GM18907 (cell line): ENCODE measurements around the gene MAP7.
A peak's percentile ranks its signal among the peaks of the same experiment; 100 is the strongest.

Source experiments
- ATAC-seq: cut with Tn5 transposase; IDR thresholded peaks from one replicate; pipeline ENCODE4 v1.9.1; 2021; ENCODE audit warnings: mild to moderate bottlenecking, moderate library complexity; ENCODE audit not compliant: unreplicated experiment

Gene MAP7

GRCh38 chr6:136533487-136533886 is 16.7 kb downstream of the MAP7 start:
- ATAC-seq: no peak

- ATAC-seq: no peak
Measured at GRCh38 chr6:136532030-136532429, 18.2 kb downstream of the MAP7 start.

- no peak for ATAC-seq
Measured at GRCh38 chr6:136529710-136530109, 20.5 kb downstream of the MAP7 start.

- ATAC-seq: no peak
Measured at GRCh38 chr6:136528477-136528876, 21.7 kb downstream of the MAP7 start.

GRCh38 chr6:136527831-136528230 is 22.4 kb downstream of the MAP7 start:
- no peak for ATAC-seq

- no peak for ATAC-seq
Measured at GRCh38 chr6:136526937-136527336, 23.3 kb downstream of the MAP7 start.

GRCh38 chr6:136526196-136526930 is 23.9 kb downstream of the MAP7 start:
- ATAC-seq: peak; percentile 42

GRCh38 chr6:136525586-136526195 is 24.5 kb downstream of the MAP7 start:
- no peak for ATAC-seq

GRCh38 chr6:136524936-136525413 is 25.2 kb downstream of the MAP7 start:
- ATAC-seq: no peak

- no peak for ATAC-seq
Measured at GRCh38 chr6:136524339-136524935, 25.8 kb downstream of the MAP7 start.

GRCh38 chr6:136523196-136523595 is 27.0 kb downstream of the MAP7 start:
- ATAC-seq: no peak

- ATAC-seq: no peak
Measured at GRCh38 chr6:136522636-136523035, 27.6 kb downstream of the MAP7 start.

GRCh38 chr6:136521911-136522310 is 28.3 kb downstream of the MAP7 start:
- ATAC-seq: no peak

GRCh38 chr6:136521427-136521826 is 28.8 kb downstream of the MAP7 start:
- ATAC-seq: no peak

GRCh38 chr6:136520517-136520916 is 29.7 kb downstream of the MAP7 start:
- ATAC-seq: no peak

GRCh38 chr6:136517582-136517981 is 32.6 kb downstream of the MAP7 start:
- ATAC-seq: no peak

- no peak for ATAC-seq
Measured at GRCh38 chr6:136517002-136517401, 33.2 kb downstream of the MAP7 start.

GRCh38 chr6:136514591-136514990 is 35.6 kb downstream of the MAP7 start:
- no peak for ATAC-seq

GRCh38 chr6:136511926-136512325 is 38.3 kb downstream of the MAP7 start:
- ATAC-seq: no peak

- no peak for ATAC-seq
Measured at GRCh38 chr6:136511397-136511796, 38.8 kb downstream of the MAP7 start.

- no peak for ATAC-seq
Measured at GRCh38 chr6:136510782-136511181, 39.4 kb downstream of the MAP7 start.

- ATAC-seq: no peak
Measured at GRCh38 chr6:136510299-136510698, 39.9 kb downstream of the MAP7 start.
